RKO (cell line): Measurements from ENCODE around the gene UNKL.
"Not testable (repeated sequence)": the region's sequence is repeated elsewhere in the genome, so short reads cannot be mapped to it uniquely, and the experiment has no call there.

Experiments
- DNase-seq: peaks from one replicate; pipeline ENCODE4 v3.0.0-alpha.2; 2016; ENCODE audit warnings: low spot score

Gene UNKL

DNA sequence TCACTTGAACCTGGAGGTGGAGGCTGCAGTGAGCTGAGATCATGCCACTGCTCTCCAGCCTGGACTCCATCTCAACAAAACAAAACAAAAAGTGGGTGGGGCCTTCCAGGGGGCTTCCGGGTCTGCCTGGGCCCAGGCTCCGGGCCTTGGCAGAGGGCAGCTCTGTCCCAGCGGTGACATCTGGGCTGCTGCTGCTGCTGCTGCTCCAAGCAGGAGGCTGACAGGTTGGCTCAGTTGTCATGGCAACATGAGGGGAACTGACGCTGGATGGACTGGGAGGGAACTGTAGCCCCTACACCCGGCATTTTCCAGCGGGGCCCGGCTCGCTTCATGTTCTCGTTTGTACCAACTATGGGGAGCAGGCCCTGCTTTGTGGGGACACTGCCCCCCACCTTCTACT lies 77.0 kb downstream of the UNKL start:
- DNase-seq: no peak

DNA sequence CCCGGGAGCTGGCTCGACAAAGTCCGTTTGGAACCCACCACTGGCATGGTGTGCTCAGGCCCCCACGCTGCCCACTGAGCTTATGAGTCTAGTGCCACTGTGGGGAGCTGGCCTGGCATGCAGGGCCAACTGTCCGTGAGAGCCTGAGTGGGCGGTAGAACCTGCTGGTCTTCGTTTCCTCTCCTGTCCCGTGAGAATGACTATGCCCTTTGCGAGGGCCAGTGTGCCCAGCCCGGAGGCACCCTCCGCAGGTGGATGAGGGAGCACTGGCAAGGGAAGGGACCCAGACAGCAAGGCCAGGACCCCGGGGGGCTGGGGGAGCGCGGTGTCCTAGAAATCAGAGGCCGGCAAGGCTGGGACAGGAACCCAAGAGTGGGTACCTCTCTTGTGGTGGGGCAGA lies 77.9 kb downstream of the UNKL start:
- DNase-seq: no peak

DNA sequence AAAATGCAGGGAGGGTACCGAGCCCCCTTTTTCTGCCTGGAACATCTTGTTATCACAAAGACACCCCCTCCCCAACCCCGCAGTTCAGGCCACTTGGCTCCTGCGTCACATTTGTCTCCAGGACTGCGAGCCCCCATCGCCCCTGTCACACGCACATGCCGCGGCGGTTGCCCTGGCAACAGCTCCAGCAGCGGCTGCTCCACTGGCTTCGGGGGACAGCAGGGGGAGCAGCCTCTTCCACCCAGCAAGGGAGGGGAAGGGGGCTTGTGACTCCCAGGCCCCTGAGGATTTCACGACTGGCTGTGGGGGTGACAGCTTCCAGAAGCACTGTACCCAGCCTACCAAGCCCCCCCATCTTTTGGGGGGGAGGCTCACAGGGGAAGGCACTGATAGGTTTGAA lies 78.5 kb downstream of the UNKL start:
- DNase-seq: no peak

DNA sequence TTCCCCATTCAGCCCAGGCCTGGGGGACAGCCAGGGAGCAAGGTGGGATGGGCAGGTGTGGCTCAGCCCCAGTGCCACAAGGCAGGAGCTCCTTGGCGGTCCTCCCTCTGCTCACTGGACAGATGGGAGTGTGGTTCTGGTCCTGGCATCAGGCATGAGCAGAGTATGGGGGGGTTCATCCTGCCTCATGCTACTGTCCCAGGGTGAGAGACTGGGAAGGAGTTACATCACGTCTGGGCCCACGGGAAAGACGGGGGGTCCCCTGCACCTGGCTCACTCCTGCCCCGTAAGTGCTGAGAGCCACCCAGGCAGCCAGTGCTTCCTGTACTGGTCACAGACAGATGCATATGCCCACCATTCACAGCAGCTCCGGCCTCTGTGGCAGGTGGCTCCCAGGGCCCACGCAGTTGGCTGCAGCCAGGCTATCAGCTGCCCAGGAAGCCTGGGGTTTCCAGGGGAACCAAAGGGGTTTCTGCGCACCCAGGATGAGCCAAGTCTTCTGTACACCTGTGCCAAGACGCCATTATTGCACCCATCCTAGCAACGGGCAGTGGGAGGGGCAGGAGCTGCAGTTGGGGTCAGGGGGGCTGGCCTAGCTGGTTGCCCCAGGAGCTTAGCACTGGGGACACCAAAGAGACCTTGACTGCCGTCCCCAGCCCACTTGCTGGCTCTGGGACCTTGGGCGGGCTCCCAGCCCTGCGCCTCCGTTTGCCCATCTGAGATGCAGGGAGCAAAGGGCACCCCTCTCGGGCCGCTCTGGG lies 79.1 kb downstream of the UNKL start:
- no peak for DNase-seq

GRCh38 chr16:1334739-1335138 lies 79.8 kb downstream of the UNKL start:
- DNase-seq: no peak

DNA sequence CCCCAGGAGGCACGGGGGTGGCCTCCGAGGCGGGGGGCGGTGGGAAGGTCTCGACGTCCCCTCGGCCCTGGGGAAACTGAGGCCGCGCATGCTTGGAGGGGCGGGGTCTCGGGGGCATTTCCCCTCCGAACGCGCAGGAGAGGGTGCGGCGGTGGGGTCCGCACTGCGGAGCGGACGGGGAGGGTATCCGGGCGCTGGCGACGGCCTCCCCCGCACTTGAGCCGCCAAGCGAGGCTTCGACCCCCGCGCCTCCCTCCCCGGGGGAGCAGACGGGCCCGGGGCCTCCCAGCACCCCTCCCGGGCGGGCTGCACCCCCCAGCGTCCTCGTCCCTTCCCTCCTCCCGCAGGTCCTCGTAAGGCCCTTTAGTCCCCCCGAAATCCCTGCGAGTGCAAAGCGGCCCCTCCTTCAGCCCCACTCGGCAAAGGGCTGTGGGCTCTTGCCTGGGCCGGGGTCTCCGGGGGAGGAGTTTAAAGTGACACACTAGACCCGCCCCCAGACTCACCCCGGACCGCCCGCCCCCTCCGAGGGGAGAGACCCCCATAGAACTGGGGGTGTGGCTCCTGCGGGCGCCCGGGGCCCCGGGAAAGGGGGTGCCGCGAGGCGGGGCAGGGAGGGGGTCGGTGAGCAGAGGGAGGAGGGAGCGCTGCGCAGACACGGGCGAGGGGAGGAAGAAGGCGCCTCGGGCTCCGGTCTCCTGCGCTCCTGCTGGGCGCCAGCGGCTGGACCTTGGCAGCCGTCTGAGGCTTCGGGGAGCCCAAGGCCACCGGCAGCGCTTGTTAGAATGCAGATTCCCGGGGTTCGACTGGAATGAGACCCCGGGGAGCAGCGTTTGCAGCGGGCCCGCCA lies 80.4 kb downstream of the UNKL start:
- DNase-seq: no peak

GRCh38 chr16:1333149-1333812 lies 81.2 kb downstream of the UNKL start, which contains the start of gene BAIAP3:
Gene BAIAP3, plus strand, starts transcription at chr16:1333645. Its CDS starts 4,905 bp downstream, at chr16:1338550.
- no peak for DNase-seq

DNA sequence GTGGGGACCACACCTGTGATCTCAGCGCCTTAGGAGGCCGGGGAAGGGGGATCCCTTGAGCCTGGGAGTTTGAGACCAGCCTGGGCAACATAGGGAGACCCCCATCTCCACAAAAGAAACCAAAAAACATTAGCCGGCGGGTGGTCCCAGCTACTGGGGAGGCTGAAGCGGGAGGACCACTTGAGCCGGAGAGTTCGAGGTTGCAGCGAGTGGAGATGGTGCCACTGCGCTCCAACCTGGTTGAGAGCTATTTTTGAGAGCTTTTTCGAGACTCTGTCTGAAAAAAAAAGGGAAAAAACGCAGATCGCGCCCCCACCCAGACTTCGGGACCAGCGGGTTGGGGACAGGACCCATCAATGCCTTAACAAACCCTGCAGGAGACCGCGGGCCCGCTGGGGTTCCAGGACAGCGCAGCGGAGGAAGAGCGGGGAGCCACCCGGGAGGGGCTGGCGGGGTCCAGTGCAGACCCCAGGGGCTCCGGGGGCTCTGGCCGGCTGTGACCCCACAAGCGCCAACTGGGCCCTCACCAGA lies 81.8 kb downstream of the UNKL start:
- no peak for DNase-seq

DNA sequence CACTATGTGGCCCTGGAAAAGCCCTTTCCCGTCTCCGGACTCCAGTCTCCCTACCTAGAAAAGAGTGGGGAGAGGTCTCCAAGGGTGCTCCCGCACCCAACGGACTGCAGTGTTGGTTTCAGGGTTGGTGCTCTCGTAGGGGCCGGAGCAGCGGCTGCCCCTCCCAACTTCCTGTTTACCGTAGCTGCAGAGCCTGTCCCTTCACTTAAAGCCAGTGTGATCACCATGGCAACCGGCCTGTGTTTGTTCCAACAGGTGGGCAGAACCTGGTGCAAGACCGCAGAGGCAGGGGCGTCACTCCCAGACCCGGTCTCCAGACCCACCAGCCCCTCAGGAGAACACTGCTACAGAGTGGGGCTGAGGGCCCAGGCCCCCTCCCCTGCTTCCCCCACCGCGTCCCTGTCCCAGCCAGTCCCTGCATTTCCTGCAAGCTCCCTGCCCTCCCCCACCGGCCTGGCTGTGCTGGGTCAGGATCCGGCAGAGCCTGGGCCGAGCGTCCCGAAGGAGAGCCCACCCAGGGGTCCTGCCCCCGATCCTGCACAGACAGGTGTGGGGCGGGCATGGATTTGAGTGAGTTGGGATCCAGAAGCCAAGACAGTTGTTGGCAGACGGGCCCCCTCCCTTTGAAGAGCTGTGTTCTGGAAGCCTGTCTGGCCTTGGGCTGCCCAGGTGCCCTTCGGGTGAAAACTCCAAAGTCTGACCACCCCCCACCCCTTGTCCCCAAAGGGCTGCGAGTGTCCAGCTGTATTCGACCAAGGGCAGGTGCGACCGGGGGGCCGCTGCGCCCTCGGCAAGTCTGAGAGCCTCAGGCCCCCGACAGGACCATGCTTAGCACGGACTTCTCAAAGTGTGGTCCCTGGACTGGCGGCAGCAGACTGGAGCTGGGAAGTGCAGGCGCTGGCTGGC lies 82.5 kb downstream of the UNKL start:
- peak; percentile 46 for DNase-seq

- no peak for DNase-seq
Observed at GRCh38 chr16:1330931-1331711, 83.4 kb downstream of the UNKL start.

DNA sequence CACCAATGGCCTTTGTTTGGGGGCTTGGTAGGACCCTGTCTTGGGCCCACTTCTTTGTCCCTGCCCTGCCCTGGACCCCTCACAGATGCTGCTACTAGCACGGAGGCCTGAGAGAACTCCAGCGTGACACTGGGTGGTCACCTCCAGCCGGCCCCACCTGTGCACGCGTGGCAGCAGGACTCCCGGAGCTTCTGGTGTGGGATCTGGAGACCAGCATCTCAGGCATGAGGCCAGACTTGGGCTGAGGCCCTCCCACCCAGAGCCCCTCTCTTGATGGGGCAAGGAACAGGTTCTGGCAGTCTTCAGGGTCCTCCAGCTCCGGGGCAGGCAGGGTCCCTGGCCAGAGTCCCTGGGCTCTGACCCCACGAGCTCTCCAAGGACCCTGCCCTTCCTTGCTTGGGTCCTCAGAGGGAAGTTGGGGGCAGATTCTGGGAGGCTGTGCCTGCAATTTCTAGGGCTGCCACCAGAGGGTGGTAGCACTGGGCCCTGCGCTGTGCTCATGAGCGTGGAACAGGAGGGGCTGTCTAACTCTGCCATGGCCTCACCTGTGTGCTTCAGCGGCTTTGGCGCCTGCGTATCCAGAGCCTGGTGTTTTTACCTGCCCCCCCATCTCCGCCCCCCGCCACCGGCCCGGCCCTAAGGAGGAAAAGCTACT lies 84.1 kb downstream of the UNKL start:
- DNase-seq: no peak

DNA sequence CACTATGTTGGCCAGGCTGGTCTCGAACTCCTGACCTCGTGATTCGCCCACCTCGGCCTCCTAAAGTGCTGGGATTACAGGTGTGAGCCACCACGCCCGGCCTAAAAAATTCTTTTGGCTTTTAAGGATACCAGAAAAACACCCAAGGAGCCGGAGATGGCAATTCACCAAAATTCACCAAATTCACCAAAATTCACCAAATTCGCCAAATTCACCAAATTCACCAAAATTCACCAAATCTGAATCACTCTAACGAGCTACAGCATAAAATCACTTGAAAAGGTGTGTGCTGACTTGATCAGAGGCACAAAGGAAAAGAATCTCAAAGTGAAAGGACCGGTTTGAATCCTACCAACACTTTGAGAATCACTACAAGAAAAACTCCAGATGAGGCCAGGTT lies 85.5 kb downstream of the UNKL start:
- DNase-seq: not testable (repeated sequence)

DNA sequence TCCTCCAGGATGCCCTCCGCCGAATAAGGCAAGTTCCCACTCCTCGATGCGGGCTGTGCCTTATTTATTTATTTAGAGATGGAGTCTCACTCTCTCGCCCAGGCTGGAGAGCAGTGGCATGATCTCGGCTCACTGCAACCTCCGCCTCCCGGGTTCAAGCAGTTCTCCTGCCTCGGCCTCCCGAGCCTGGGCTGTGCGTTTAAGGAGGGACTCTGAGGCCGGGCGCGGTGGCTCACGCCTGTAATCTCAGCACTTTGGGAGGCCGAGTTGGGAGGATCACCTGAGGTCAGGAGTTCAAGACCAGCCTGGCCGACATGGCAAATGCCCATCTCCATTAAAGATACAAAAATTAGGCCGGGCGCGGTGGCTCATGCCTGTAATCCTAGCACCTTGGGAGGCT lies 86.4 kb downstream of the UNKL start:
- DNase-seq: not testable (repeated sequence)

- DNase-seq: no peak
Observed at GRCh38 chr16:1327619-1327947, 86.9 kb downstream of the UNKL start.

GRCh38 chr16:1326946-1327618 lies 87.4 kb downstream of the UNKL start:
- no peak for DNase-seq

DNA sequence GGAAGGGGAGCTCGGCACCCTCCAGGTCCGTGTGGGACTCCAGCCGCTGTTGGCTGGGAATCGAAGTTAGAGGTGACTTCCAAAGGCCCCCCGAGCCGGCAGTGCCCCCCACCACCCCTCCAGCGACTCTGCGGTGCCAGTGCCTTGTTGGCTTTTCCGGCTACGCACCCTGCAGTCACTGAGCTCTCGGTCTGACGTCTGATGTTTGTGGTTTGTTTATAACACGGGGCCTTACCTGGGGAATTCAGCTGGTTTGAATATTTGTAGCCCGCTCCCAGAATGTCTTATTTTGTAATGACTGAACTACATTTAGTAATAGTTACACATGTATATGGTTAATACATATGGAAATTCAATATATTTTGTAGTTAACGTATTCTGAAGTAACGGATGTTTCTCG lies 88.1 kb downstream of the UNKL start:
- no peak for DNase-seq

GRCh38 chr16:1325673-1326371 lies 88.7 kb downstream of the UNKL start:
- no peak for DNase-seq

DNA sequence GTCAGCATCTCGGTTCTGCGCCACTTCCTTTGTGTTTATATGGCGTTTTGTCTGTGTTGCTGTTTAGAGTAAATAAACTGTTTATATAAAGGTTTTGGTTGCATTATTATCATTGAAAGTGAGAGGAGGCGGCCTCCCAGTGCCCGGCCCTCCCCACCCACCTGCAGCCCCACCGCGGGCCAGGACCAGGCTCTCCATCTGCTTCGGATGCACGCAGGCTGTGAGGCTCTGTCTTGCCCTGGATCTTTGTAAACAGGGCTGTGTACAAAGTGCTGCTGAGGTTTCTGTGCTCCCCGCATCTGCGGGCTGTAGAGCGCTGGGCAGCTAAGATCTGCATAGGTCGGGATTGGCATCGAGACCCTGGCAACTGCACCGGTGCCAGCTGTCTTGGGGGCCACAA lies 89.2 kb downstream of the UNKL start:
- no peak for DNase-seq

- no peak for DNase-seq
Observed at GRCh38 chr16:1324286-1324826, 90.1 kb downstream of the UNKL start.
